ENCODE measurements around the gene S100A14. TPM values are rescaled to one million over a fixed set of nuclear protein-coding genes. Genes with fewer than 3 reads are reported as not detected.
A peak's percentile ranks its signal among the peaks of the same experiment; 100 is the strongest.

Gene S100A14
- total and polyA plus RNA-seq, 2 of the 13 experiments (the other 11 are each of a cell fraction or from before 2014, with no cell fraction given): 1.4 to 7.7 TPM

DNA sequence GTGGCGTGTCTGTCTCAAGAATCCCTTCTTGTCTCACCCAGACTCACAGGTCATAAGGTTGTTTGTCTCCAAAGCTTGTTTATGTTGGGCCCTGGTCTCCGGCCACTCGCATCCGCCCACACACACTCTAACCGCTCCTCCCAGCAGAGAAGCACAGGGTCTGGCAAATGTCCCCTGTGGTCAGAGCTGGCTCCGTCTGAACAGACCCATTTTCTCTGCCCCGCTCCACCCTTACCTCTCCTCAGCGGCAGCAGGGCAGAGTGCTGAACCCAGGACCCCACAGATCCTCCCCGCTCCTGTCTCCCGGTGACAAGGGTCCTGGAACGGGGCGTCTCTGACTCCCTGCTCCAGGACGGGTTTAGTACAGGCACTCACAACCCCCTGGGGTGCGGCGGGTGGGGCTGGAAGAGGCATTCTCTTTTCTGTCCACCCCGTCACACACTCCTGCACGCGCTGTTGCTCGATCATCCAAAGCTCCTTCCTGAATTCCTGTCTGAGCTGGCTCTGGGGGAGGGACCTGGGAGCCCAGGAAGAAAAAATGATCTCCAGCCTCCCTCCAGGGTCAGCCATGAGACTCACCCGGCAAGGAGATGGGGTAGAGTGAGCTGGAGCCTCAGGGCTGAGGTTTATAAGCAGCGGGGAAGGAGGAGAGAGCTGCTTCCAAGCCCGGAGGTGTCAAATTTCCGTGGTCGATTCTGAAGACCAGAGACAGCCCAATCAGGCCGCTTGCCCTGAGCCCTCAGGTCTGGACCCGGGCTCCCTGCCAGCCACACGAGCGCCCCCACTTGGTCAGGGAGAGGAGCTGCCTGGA lies 11.0 kb upstream of the S100A14 start, which contains the start of gene S100A13 (continued):
- TF ChIP-seq, protein P1, sequence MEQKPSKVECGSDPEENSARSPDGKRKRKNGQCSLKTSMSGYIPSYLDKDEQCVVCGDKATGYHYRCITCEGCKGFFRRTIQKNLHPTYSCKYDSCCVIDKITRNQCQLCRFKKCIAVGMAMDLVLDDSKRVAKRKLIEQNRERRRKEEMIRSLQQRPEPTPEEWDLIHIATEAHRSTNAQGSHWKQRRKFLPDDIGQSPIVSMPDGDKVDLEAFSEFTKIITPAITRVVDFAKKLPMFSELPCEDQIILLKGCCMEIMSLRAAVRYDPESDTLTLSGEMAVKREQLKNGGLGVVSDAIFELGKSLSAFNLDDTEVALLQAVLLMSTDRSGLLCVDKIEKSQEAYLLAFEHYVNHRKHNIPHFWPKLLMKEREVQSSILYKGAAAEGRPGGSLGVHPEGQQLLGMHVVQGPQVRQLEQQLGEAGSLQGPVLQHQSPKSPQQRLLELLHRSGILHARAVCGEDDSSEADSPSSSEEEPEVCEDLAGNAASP (CRISPR knock-in tag; IDR thresholded peaks at IDR 0.05; ENCODE audit: borderline replicate concordance): no peak
- TF ChIP-seq GABPB1 (CRISPR knock-in tag; IDR thresholded peaks at IDR 0.05) (no peak; the same call in 1 of the 2 replicates), U2AF2 (IDR thresholded peaks at IDR 0.05; ENCODE audit: low read depth, low read length) (no peak), ZNF232 (CRISPR knock-in tag; IDR thresholded peaks at IDR 0.05; ENCODE audit: borderline replicate concordance) (no peak), RAD21 (CRISPR knock-in tag; IDR thresholded peaks at IDR 0.05) (peak; percentile 68), ZNF234 (CRISPR knock-in tag; conservative IDR thresholded peaks at IDR 0.05) (no peak), SAFB2 (CRISPR knock-in tag; IDR thresholded peaks at IDR 0.05; ENCODE audit: borderline replicate concordance, low read depth) (no peak), MED8 (CRISPR knock-in tag; IDR thresholded peaks at IDR 0.05; ENCODE audit: insufficient replicate concordance) (peak; percentile 57), NPAS2 (CRISPR knock-in tag; IDR thresholded peaks at IDR 0.05; ENCODE audit: borderline replicate concordance) (no peak), SRSF9 (IDR thresholded peaks at IDR 0.05; ENCODE audit: borderline replicate concordance, insufficient read depth, low read depth, low read length, poor library complexity, severe bottlenecking) (no peak), ZFP62 (CRISPR knock-in tag; IDR thresholded peaks at IDR 0.05) (no peak), ZBTB38 (CRISPR knock-in tag; IDR thresholded peaks at IDR 0.05) (peak; percentile 62), MAFG (CRISPR knock-in tag; IDR thresholded peaks at IDR 0.05) (no peak), NR2F1 (CRISPR knock-in tag; IDR thresholded peaks at IDR 0.05) (no peak)
- TF ChIP-seq, protein P2, sequence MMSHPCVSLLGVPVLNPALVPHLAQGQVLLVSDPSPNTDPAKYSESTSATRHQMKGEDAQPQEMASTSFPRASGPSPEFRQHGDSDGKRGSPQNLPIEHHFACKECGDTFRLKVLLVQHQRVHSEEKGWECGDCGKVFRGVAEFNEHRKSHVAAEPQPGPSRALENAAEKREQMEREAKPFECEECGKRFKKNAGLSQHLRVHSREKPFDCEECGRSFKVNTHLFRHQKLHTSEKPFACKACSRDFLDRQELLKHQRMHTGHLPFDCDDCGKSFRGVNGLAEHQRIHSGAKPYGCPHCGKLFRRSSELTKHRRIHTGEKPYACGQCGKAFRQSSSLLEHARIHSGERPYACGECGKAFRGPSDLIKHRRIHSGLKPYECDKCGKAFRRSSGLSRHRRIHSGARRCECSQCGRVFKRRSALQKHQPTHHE (CRISPR knock-in tag; IDR thresholded peaks at IDR 0.05; ENCODE audit: borderline replicate concordance): no peak
- TF ChIP-seq, protein P3, sequence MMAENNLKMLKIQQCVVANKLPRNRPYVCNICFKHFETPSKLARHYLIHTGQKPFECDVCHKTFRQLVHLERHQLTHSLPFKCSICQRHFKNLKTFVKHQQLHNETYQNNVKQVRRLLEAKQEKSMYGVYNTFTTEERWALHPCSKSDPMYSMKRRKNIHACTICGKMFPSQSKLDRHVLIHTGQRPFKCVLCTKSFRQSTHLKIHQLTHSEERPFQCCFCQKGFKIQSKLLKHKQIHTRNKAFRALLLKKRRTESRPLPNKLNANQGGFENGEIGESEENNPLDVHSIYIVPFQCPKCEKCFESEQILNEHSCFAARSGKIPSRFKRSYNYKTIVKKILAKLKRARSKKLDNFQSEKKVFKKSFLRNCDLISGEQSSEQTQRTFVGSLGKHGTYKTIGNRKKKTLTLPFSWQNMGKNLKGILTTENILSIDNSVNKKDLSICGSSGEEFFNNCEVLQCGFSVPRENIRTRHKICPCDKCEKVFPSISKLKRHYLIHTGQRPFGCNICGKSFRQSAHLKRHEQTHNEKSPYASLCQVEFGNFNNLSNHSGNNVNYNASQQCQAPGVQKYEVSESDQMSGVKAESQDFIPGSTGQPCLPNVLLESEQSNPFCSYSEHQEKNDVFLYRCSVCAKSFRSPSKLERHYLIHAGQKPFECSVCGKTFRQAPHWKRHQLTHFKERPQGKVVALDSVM (CRISPR knock-in tag; IDR thresholded peaks at IDR 0.05): no peak
- TF ChIP-seq, protein P4, sequence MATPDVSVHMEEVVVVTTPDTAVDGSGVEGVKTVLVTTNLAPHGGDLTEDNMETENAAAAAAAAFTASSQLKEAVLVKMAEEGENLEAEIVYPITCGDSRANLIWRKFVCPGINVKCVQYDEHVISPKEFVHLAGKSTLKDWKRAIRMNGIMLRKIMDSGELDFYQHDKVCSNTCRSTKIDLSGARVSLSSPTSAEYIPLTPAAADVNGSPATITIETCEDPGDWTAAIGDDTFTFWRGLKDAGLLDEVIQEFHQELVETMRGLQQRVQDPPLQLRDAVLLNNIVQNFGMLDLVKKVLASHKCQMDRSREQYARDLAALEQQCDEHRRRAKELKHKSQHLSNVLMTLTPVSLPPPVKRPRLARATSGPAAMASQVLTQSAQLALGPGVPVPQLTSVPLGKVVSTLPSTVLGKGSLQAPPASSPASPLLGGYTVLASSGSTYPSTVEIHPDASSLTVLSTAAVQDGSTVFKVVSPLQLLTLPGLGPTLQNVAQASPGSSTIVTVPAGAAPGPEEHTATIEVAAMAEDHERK (CRISPR knock-in tag; IDR thresholded peaks at IDR 0.05; ENCODE audit: low read depth): no peak
- TF ChIP-seq, protein P5, sequence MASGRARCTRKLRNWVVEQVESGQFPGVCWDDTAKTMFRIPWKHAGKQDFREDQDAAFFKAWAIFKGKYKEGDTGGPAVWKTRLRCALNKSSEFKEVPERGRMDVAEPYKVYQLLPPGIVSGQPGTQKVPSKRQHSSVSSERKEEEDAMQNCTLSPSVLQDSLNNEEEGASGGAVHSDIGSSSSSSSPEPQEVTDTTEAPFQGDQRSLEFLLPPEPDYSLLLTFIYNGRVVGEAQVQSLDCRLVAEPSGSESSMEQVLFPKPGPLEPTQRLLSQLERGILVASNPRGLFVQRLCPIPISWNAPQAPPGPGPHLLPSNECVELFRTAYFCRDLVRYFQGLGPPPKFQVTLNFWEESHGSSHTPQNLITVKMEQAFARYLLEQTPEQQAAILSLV (CRISPR knock-in tag; IDR thresholded peaks at IDR 0.05; ENCODE audit: borderline replicate concordance): peak; percentile 75; the same call in 1 of the 2 replicates

All from HepG2 (cell line).